Cardiac fibroblast (primary cell): ENCODE results near the gene NUDT9.
"Not testable (repeated sequence)": the region's sequence is repeated elsewhere in the genome, so short reads cannot be mapped to it uniquely, and the experiment has no call there.

Experiments
- DNase-seq, 2 donors: peaks; one replicate each; pipeline versions ENCODE4 v3.0.0 to v3.0.0-alpha.2; 2010; ENCODE audit warnings: low read depth in 2 of 2
- H3K4me3 ChIP-seq, 2 donors: replicated peaks in 1 of 2; 1 replicate in 1 of 2; 2 replicates in 1 of 2; pipeline ENCODE4 v1.5.1; 2011; ENCODE audit warnings: low read depth in 2 of 2, low read length in 2 of 2, mild to moderate bottlenecking in 2 of 2, moderate library complexity in 1 of 2
- TF ChIP-seq, protein P1 (sequence below): IDR thresholded peaks from one replicate; pipeline ENCODE4 v1.5.1; 2011; ENCODE audit warnings: low read depth, mild to moderate bottlenecking, low read length, inconsistent platforms

Gene NUDT9, protein sequence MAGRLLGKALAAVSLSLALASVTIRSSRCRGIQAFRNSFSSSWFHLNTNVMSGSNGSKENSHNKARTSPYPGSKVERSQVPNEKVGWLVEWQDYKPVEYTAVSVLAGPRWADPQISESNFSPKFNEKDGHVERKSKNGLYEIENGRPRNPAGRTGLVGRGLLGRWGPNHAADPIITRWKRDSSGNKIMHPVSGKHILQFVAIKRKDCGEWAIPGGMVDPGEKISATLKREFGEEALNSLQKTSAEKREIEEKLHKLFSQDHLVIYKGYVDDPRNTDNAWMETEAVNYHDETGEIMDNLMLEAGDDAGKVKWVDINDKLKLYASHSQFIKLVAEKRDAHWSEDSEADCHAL

DNA sequence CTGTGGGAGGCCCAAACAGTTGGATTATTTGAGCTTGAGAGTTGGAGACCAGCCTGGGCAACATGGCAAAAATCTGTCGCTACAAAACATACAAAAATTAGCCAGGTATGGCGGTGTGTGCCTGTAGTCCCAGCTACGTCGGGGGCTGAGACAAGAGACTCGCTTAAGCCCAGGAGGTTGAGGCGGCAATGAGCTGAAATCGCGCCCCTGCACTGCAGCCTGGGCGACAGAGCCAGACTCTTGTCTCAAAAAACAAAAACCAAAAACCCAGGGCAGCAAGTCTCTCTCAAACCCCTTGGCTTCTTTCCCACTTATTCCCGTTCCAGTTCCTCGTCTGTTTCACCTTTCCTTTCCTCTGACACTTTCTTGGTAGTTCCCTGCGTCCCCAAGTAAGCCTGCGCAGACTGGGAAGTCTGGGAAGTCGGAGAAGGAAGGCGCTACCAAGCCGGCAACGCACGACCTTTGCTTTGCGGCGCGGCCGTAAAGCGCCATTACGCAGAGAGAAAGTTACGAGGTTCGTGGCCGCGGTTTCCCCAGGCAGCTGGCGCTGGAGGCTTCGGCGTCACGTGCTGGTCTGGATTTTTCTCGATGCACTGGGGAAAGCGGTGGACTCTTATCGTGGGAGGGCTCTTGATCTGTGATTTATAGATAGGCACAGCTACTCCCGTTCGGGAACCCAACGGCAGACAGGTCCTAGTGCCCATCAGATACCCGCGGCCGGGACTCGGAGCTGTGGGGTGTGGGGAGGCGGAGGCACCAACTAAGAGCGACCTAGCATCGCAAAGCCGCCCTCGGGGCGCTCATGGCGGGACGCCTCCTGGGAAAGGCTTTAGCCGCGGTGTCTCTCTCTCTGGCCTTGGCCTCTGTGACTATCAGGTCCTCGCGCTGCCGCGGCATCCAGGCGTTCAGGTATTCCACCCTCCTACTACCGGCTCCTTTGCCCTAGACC is at the start of gene NUDT9:
NUDT9 (plus strand) TSS at position 470 of the 949 bp plus-strand sequence; CDS start at position 803, 333 bp downstream.
- DNase-seq = peak; percentile 96 to 97
- TF ChIP-seq, protein P1, sequence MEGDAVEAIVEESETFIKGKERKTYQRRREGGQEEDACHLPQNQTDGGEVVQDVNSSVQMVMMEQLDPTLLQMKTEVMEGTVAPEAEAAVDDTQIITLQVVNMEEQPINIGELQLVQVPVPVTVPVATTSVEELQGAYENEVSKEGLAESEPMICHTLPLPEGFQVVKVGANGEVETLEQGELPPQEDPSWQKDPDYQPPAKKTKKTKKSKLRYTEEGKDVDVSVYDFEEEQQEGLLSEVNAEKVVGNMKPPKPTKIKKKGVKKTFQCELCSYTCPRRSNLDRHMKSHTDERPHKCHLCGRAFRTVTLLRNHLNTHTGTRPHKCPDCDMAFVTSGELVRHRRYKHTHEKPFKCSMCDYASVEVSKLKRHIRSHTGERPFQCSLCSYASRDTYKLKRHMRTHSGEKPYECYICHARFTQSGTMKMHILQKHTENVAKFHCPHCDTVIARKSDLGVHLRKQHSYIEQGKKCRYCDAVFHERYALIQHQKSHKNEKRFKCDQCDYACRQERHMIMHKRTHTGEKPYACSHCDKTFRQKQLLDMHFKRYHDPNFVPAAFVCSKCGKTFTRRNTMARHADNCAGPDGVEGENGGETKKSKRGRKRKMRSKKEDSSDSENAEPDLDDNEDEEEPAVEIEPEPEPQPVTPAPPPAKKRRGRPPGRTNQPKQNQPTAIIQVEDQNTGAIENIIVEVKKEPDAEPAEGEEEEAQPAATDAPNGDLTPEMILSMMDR = peak; percentile 6
- peak within 1 kb of the TSS; percentile 68 to 93 for H3K4me3 ChIP-seq

GRCh38 chr4:87375719-87376291 is 46.6 kb upstream of the NUDT9 start:
- peak; percentile 89 to 93 for DNase-seq
- no peak overlapping the region for H3K4me3 ChIP-seq
- TF ChIP-seq, protein P1 = peak; percentile 76

GRCh38 chr4:87377816-87378215 is 44.6 kb upstream of the NUDT9 start:
- TF ChIP-seq, protein P1 = no peak
- H3K4me3 ChIP-seq = no peak overlapping the region
- no peak for DNase-seq

- DNase-seq = no peak
- no peak overlapping the region for H3K4me3 ChIP-seq
- TF ChIP-seq, protein P1 = no peak
Observed at GRCh38 chr4:87382116-87382515, 40.3 kb upstream of the NUDT9 start.

DNA sequence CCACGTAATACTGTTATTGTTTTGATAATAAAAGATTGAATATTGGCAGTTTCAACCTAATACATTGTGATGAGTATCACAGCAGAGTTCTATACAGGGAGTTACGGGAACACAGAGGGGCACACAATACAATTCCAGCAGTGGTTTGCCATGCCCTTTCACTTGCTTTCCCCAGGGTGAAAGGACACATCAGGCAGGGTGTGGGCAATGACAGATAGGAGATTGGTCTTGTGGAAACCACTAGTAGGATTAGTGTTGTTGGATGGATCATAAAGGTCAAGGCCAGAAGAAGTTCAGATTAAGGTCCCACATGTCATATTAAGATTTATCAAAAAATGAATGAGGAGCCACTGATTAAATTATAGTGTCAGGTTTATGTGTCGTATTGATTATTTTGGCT is 39.4 kb upstream of the NUDT9 start:
- no peak overlapping the region for H3K4me3 ChIP-seq
- TF ChIP-seq, protein P1 = no peak
- no peak for DNase-seq

DNA sequence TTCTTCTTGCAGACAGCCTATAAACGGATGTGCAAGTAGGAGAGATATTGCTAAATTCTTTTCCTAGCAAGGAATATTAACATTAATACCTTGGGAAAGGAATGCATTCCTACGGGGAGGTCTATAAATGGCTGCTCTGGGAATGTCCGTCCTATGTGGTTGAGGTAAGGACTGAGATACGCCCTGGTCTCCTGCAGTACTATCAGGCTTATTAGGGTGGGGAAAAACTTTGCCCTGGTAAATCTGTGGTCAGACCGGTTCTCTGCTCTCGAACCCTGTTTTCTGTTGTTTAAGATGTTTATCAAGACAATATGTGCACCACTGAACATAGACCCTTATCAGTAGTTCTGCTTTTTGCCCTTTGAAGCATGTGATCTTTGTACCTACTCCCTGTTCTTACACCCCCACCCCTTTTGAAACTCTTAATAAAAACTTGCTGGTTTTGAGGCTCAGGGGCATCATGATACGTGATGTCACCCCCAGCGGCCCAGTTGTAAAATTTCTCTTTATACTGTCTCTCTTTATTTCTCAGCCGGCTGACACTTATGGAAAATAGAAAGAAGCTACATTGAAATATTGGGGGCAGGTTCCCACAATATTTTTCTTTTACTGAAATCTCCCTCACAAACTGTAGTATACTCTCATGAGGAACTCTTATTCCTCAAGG is 37.8 kb upstream of the NUDT9 start:
- H3K4me3 ChIP-seq, DNase-seq: not testable (repeated sequence)
